C4-2B (cell line): ENCODE measurements around the gene EDAR.

Experiments
- H3K27ac ChIP-seq: fragments of 450-650 bp; 2 replicates; pipeline ENCODE4 v1.5.1; 2017
- ZFX ChIP-seq: fragments of 450-650 bp; IDR thresholded peaks from 2 replicates; pipeline ENCODE4 v1.6.1; 2017
- TF ChIP-seq, protein P1 (sequence below): fragments of 450-650 bp; conservative IDR thresholded peaks from 2 replicates; pipeline ENCODE4 v1.5.1; 2017; ENCODE audit warnings: mild to moderate bottlenecking

EDAR gene

DNA sequence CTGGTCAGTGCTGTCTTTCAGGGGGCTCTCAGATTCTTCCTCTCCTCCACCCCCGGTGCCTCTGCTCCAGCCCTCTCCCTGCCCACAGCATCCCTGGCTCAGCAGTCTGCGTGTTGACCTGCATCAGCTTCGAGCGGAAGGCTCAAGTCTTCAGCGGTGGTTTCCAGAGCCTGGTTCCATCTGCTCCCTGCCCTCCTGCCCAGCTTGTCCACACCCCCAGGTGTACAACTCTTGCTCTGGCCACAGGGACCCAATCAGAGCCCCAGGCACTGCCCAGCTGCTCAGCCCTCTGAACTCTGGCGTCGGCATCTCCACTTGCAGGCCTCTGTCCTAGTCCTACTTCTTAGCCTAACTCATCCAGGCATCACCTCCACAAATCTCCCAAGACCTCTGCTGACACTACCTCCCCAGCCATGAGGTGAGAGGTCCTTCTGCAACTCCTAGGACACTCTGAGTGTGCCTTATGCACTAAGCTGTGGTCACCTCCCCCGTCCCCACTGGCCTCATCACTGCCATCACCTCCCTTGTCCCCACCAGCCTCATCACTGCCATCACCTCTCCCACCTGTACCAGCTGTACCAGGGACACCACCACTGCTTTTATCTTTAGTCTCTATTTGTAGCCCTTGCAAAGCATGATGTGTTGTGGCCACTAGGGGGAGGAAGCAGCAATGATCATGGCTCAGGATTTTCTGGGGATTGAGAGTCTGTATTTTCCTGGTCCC lies 60.9 kb downstream of the EDAR start:
- no peak overlapping the region for H3K27ac ChIP-seq
- TF ChIP-seq ZFX: no peak
- TF ChIP-seq, protein P1, sequence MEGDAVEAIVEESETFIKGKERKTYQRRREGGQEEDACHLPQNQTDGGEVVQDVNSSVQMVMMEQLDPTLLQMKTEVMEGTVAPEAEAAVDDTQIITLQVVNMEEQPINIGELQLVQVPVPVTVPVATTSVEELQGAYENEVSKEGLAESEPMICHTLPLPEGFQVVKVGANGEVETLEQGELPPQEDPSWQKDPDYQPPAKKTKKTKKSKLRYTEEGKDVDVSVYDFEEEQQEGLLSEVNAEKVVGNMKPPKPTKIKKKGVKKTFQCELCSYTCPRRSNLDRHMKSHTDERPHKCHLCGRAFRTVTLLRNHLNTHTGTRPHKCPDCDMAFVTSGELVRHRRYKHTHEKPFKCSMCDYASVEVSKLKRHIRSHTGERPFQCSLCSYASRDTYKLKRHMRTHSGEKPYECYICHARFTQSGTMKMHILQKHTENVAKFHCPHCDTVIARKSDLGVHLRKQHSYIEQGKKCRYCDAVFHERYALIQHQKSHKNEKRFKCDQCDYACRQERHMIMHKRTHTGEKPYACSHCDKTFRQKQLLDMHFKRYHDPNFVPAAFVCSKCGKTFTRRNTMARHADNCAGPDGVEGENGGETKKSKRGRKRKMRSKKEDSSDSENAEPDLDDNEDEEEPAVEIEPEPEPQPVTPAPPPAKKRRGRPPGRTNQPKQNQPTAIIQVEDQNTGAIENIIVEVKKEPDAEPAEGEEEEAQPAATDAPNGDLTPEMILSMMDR: peak; percentile 88

- TF ChIP-seq, protein P1: no peak
- no peak for TF ChIP-seq ZFX
- no peak overlapping the region for H3K27ac ChIP-seq
Observed at GRCh38 chr2:108927405-108927804, 61.6 kb downstream of the EDAR start.

DNA sequence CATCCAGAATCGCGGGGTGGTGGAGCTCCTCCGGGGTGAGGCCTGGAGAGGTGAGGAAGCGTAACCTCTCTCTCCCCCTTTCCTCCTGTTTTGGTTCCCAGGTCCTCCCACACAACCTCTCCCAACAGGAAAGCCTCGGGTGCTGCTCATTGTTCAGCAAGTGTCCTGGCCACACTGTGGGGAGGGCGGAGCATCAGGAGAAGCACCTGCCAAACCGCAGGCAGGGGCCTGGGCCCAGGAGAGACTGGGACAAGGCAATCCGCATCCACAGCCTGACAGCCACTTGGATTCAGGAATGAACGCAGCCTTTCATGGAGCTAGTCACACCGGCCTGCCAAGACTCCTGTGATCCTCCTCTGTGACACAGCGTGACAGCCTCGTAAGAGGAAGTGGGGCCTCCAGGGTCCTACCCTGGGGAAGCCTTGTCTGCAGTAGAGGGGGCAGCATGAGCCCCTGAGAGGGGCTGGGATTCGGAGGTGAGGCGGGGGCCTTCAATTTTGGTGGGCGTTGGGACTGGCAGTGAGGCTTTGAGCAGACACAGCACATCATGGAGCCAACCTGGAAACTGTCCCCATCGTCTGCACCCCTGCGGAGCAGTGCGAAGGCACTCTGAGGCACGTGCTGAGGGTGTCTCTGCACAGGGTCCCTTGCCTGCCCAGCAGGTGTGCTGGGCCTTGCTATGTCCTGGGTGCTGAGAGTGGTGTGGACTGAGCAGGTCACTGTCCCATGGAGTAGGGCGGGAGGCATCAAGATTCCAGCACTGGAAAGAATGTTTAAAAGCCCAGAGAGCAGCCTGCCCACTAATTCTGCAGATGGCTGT lies 62.2 kb downstream of the EDAR start:
- no peak for TF ChIP-seq ZFX
- TF ChIP-seq, protein P1: no peak
- no peak overlapping the region for H3K27ac ChIP-seq

GRCh38 chr2:108925735-108926134 lies 63.3 kb downstream of the EDAR start:
- TF ChIP-seq, protein P1: no peak
- TF ChIP-seq ZFX: no peak
- no peak overlapping the region for H3K27ac ChIP-seq

DNA sequence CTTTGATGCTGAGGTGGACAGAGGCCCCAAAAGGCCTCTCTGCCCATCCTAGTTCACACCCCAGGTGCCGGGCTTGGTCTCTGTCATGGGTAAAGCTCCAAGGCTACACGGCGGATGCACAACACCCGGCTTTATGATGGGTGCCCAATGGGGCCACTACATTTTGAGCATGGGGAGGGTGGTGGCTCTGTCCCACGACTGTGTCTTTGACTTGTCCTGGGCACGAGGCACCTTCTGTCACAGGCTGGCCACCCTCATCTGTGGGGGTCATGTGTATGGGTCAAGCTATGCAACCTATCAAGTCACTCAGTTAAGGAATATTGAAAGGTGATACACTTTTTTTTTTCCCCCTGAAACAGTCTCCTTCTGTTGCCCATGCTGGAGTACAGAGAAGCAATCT lies 63.7 kb downstream of the EDAR start:
- no peak overlapping the region for H3K27ac ChIP-seq
- no peak for TF ChIP-seq ZFX
- TF ChIP-seq, protein P1: no peak

- H3K27ac ChIP-seq: no peak overlapping the region
- TF ChIP-seq ZFX: no peak
- TF ChIP-seq, protein P1: no peak
Observed at GRCh38 chr2:108924580-108925251, 64.3 kb downstream of the EDAR start.
